B cell (primary cell): ENCODE data around the gene PIK3IP1.

Source experiments
- EZH2 ChIP-seq: IDR thresholded peaks from 2 replicates; pipeline ENCODE4 v1.6.1; 2012; ENCODE audit warnings: borderline replicate concordance, low read depth, mild to moderate bottlenecking, moderate library complexity, low read length; ENCODE audit not compliant: insufficient read depth, poor library complexity, severe bottlenecking
- TF ChIP-seq, protein P1 (sequence below): fragments of 200-600 bp; IDR thresholded peaks from one replicate; pipeline ENCODE4 v1.8.0; 2022; ENCODE audit warnings: antibody characterized with exemption, mild to moderate bottlenecking

- TF ChIP-seq, protein P1, sequence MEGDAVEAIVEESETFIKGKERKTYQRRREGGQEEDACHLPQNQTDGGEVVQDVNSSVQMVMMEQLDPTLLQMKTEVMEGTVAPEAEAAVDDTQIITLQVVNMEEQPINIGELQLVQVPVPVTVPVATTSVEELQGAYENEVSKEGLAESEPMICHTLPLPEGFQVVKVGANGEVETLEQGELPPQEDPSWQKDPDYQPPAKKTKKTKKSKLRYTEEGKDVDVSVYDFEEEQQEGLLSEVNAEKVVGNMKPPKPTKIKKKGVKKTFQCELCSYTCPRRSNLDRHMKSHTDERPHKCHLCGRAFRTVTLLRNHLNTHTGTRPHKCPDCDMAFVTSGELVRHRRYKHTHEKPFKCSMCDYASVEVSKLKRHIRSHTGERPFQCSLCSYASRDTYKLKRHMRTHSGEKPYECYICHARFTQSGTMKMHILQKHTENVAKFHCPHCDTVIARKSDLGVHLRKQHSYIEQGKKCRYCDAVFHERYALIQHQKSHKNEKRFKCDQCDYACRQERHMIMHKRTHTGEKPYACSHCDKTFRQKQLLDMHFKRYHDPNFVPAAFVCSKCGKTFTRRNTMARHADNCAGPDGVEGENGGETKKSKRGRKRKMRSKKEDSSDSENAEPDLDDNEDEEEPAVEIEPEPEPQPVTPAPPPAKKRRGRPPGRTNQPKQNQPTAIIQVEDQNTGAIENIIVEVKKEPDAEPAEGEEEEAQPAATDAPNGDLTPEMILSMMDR = no peak
- TF ChIP-seq EZH2 = no peak
Measured at GRCh38 chr22:31269892-31270579, 22.3 kb downstream of the PIK3IP1 start.
